Fibroblast of skin of back (primary cell): ENCODE measurements around the gene ITGB1.

Experiments used
- DNase-seq: peaks from one replicate; pipeline ENCODE4 v3.0.0-alpha.2; 2013

ITGB1 gene

DNA sequence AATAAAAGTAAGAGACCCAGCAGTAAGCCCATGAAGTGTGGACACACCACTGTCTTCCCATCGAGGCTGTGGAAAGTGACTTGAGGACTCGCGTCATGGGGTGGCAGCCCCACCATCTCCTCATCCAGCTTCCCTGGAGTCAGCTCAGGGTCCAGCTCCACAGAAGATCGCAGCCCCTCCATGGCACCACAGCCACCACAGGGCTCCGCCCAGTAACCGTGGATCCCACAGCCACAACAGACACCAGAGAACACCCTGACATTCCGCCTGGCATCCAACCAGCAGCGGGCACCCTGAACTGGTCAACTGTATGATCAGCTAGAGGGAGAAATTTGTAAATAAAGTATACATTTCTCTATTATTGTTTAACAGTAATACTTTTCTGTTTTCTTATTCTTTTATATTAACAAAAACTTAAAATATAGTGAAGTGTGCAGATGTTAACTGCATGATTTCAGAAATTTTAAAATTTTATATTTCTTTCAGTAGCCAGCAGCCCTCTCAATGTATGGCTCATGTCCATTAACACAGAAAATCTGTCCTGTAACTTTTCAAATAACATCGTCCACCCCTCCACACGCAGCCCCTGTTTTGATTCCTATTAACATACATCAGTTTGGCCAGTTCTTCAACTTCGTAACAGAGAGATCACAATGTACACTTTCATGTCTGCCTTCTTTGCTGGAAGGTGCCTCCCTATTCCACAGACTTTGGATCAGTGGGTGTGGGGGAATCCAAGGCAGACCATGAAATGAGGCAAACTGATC, 69.7 kb downstream of the ITGB1 start:
- DNase-seq, result no peak

DNA sequence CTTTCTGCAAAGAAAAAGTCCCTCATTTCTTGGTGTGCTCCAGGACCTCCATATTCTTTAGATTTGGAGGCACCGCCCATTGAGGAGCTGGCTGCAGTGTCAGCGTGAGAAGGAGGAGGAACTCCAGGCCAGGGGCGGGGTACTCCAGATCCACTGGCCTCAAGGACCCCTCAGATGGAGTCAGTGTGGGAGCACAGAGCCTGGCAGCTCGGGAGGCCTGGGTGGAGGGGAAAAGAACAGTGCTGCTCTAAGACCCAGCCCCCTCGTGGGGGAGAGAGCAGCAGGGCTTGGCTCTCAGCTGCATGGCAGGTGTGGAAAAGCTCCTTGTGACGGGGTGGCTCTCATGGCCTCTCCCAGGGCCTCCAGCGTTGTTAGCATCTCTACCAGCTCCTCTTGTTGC, 70.5 kb downstream of the ITGB1 start:
- DNase-seq, result no peak

DNA sequence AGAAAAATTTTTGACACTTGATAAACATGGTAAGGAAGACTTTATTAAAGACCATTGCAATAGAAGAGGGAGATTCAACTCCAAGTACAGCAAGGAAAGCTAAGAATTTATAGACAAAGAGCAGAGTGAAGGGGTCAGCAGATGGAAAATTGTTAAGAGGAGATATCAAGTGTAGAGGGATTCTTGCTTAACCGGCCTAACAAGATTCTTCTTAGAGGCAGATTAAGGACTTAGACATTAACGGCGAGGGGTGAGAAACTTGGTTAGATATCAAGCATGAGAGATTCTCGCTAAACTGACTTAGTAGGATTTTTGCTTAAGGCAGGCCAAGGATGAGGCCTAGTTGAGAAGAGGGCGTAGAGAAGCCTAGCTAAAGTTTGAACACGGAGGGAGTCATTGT, 76.0 kb downstream of the ITGB1 start:
- no peak for DNase-seq

DNA sequence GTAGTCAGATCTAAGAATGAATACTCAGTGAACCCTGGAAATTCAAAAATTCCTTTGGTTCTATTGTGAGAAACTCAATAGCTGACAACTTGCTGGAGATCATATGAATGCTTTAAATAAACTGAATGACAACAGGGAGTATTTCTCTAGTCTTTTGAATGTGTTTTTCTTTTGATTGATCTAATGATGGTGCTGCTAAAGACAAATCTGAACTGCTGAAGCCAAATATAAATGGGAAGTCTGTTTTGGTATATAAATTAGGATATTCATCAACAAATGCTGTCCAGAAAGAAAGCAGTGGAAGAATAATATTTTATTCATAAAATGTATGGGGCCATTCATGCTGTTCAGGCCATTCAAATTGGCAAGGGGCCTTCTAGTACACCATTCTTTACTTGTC, 79.4 kb downstream of the ITGB1 start:
- no peak for DNase-seq

DNA sequence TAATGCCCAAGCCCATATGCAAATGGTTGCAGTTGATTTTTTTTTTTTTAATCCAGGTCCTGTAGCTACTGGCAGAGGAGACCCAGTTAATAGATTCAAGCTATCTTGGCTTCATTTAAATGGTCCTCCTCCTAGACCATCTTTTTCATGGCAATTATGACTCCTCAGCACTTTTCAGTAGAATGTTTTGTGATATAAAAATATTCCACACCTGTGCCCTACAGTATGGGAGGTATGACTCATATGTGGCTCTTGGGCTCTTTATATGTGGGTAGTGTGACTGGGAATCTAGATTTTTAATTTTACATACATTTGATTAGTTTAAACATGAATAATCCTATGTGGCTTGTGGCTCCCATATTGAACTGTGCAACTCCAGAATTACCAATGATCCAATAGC, 80.1 kb downstream of the ITGB1 start:
- no peak for DNase-seq

DNA sequence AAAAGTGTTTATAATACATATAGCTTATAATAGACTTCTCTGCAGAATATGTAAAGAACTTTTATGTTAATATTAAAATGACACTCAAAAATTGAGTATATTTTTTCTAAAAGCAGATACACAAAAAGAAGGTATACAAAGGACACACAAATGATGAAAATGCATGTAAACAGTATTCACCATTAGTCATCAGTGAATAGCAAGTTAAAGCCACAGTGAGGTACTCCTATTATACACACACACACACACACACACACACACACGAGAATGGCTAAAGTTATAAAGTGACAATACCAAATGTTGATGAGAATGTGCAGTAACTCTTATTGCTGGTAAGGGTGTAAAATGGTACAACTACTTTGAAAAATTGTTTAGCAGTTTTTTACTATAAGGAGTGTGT, 92.9 kb downstream of the ITGB1 start:
- no peak for DNase-seq

DNA sequence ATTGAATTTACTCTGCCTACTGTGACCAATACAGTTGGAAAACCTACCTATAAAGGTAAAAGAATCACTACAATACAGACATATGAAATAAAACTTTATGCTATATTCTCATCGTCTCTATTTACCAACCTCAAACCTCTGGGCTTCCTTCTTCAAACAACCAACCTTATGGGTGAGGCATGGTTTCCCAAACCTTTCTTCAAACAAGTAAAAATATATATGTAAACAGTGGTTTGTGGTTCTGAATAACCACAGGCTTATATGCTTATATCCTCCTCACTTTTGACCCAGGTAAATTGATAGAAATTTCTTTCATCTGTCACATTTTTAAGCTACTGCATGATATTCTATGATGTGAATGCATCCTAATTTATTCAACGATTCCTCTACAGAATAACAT, 103.6 kb downstream of the ITGB1 start:
- no peak for DNase-seq

DNA sequence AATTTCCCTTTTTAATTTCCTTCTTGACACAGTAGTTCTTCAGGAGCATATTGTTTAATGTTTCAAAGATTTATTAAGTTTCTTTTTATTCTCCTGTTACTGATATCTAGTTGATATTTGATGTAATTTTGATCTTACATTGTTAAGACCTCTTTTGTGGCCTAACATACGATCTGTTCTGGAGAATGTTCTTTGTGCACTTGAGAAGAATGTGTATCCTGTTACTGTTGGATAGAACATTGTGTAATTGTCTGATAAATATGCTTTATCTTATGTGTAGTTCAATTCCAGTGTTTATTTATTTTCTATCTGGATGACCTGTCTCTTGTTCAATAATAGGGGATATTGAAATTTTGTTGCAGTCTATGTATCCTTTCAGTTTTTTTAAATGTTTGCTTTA, 106.7 kb downstream of the ITGB1 start:
- no peak for DNase-seq
